Measurements from ENCODE around the gene AVPR1B.
"Not testable (repeated sequence)": the region's sequence is repeated elsewhere in the genome, so short reads cannot be mapped to it uniquely, and the experiment has no call there.

Gene AVPR1B

GRCh38 chr1:206065547-206066145 lies 51.5 kb downstream of the AVPR1B start:
- no peak for DNase-seq (ENCODE audit: low read depth)
- no peak for TF ChIP-seq CTCF (IDR thresholded peaks at IDR 0.05; ENCODE audit: low read depth, low read length, missing control alignments)
- H3K4me3 ChIP-seq (ENCODE audit: low read depth, low read length): no peak overlapping the region

GRCh38 chr1:206064501-206064900 lies 52.7 kb downstream of the AVPR1B start:
- DNase-seq (ENCODE audit: low read depth); H3K4me3 ChIP-seq (ENCODE audit: low read depth, low read length): not testable (repeated sequence)

GRCh38 chr1:206064001-206064400 lies 53.2 kb downstream of the AVPR1B start:
- not testable (repeated sequence) for H3K4me3 ChIP-seq (ENCODE audit: low read depth, low read length); DNase-seq (ENCODE audit: low read depth)

GRCh38 chr1:206062464-206062863 lies 54.7 kb downstream of the AVPR1B start:
- TF ChIP-seq CTCF (IDR thresholded peaks at IDR 0.05; ENCODE audit: low read depth, low read length, missing control alignments): no peak
- no peak for DNase-seq (ENCODE audit: low read depth)
- H3K4me3 ChIP-seq (ENCODE audit: low read depth, low read length): no peak overlapping the region

- no peak for TF ChIP-seq CTCF (IDR thresholded peaks at IDR 0.05; ENCODE audit: low read depth, low read length, missing control alignments)
- no peak overlapping the region for H3K4me3 ChIP-seq (ENCODE audit: low read depth, low read length)
- no peak for DNase-seq (ENCODE audit: low read depth)
These were observed 56.3 kb downstream of the AVPR1B start for GRCh38 chr1:206060844-206061243.
